Measurements from ENCODE around the gene CD300LF. TPM values are rescaled to one million over a fixed set of nuclear protein-coding genes. Genes with fewer than 3 reads are reported as not detected.
A peak's percentile ranks its signal among the peaks of the same experiment; 100 is the strongest.

Gene CD300LF
- total and polyA plus RNA-seq, 9 of the 15 experiments (the other 6 are each of a cell fraction or from before 2014, with no cell fraction given), result not detected

GRCh38 chr17:74715144-74715543, 2.4 kb upstream of the CD300LF start (continued):
- TF ChIP-seq GTF2E2 (tag; IDR thresholded peaks at IDR 0.05), result no peak
- peak; percentile 98 for TF ChIP-seq HES1 (IDR thresholded peaks at IDR 0.05; ENCODE audit: low read depth)
- TF ChIP-seq TCF7 (IDR thresholded peaks at IDR 0.05; ENCODE audit: borderline replicate concordance), result no peak
- TF ChIP-seq IFI16 (CRISPR knock-in tag; IDR thresholded peaks at IDR 0.05), result no peak
- peak; percentile 59; the same call in 1 of the 2 replicates for TF ChIP-seq POLR2AphosphoS5 (IDR thresholded peaks at IDR 0.05; ENCODE audit: control insufficient read depth, insufficient read depth, low read depth, low read length)
- no peak for TF ChIP-seq ZKSCAN8 (CRISPR knock-in tag; IDR thresholded peaks at IDR 0.05)
- no peak for TF ChIP-seq KLF10 (CRISPR knock-in tag; IDR thresholded peaks at IDR 0.05)
- TF ChIP-seq TEAD2 (tag; IDR thresholded peaks at IDR 0.05), result no peak
- no peak for TF ChIP-seq CBX8 (IDR thresholded peaks at IDR 0.05; ENCODE audit: borderline replicate concordance, extremely low read depth, low read depth, low read length, poor library complexity, severe bottlenecking)
- TF ChIP-seq KAT7 (CRISPR knock-in tag; IDR thresholded peaks at IDR 0.05; ENCODE audit: borderline replicate concordance), result no peak
- peak; percentile 96 to 97 for TF ChIP-seq KDM1A (IDR thresholded peaks at IDR 0.05)
- peak; percentile 98 to 100 for TF ChIP-seq FOXA3 (CRISPR knock-in tag; conservative IDR thresholded peaks at IDR 0.05 in 1 of 2, IDR thresholded peaks at IDR 0.05 in 1 of 2)
- no peak for TF ChIP-seq ERF (CRISPR knock-in tag; IDR thresholded peaks at IDR 0.05)
- TF ChIP-seq PCBP2 (IDR thresholded peaks at IDR 0.05; ENCODE audit: low read depth, low read length, poor library complexity, severe bottlenecking), result no peak
- TF ChIP-seq HDAC2 (IDR thresholded peaks at IDR 0.05), result peak; percentile 85
- no peak for TF ChIP-seq HCFC1 (IDR thresholded peaks at IDR 0.05; ENCODE audit: low read depth, low read length)
- TF ChIP-seq ZNF584 (CRISPR knock-in tag; IDR thresholded peaks at IDR 0.05; ENCODE audit: low read depth), result peak; percentile 53; the same call in 1 of the 2 replicates
- TF ChIP-seq ZFP36 (IDR thresholded peaks at IDR 0.05; ENCODE audit: low read depth, low read length, partially characterized antibody), result peak; percentile 44
- no peak for TF ChIP-seq ZNF316 (IDR thresholded peaks at IDR 0.05)
- no peak for TF ChIP-seq ZKSCAN1 (IDR thresholded peaks at IDR 0.05; ENCODE audit: low read depth, low read length)
- no peak for TF ChIP-seq ZNF354B (CRISPR knock-in tag; IDR thresholded peaks at IDR 0.05)
- no peak for TF ChIP-seq MLX (CRISPR knock-in tag; conservative IDR thresholded peaks at IDR 0.05)
- 0 out of 4 replicates have a peak, but pooled peaks of 1 of the 2 experiments have one; percentile 53 for TF ChIP-seq ZMIZ1 (IDR thresholded peaks at IDR 0.05; ENCODE audit: low read depth in 2 of 2, low read length in 2 of 2)
- no peak for TF ChIP-seq HOMEZ (CRISPR knock-in tag; IDR thresholded peaks at IDR 0.05)

Data from K562 (cell line).